B cell (primary cell): ENCODE results near the gene LMAN1. TPM values are rescaled to one million over a fixed set of nuclear protein-coding genes. Genes with fewer than 3 reads are reported as not detected.

Experiments
- ATAC-seq: fragments of 200-7000 bp; cut with Tn5 transposase; one replicate; pipeline ENCODE4 v1.10.0; 2021; ENCODE audit warnings: low read depth, mild to moderate bottlenecking, moderate number of reproducible peaks, moderate library complexity
- CTCF ChIA-PET: fragments of 350-600 bp; sonication (Branson Sonifier 250); formaldehyde crosslinking; loops from one replicate; lab custom pipeline; 2021; ENCODE audit warnings: antibody characterized with exemption, inconsistent platforms; lab: Charles Lee
- POLR2A ChIA-PET: fragments of 350-600 bp; sonication (Branson Sonifier 250); formaldehyde crosslinking; loops from one replicate; lab custom pipeline; 2021; ENCODE audit warnings: antibody characterized with exemption; lab: Charles Lee
- DNase-seq: peaks from one replicate; pipeline ENCODE4 v3.0.0; 2013
- H2AFZ ChIP-seq: 2 replicates; pipeline ENCODE4 v1.6.1; 2012; ENCODE audit warnings: mild to moderate bottlenecking, low read depth, low read length; ENCODE audit not compliant: insufficient read depth, poor library complexity, severe bottlenecking
- H3K27ac ChIP-seq, 2 donors: 1 replicate in 1 of 2; 2 replicates in 1 of 2; pipeline ENCODE4 v1.5.1; 2012 to 2013; ENCODE audit warnings: low read length in 2 of 2, mild to moderate bottlenecking in 2 of 2, moderate library complexity in 1 of 2
- H3K27me3 ChIP-seq, 4 experiments: fragments of 200-600 bp in 1 of 4; sonication (generic) in 1 of 4; replicated peaks in 1 of 4; 1 replicate in 2 of 4; 2 replicates in 2 of 4; pipeline versions ENCODE4 v1.6.1 to v1.7.0; 2013 to 2016; ENCODE audit warnings: low read length in 3 of 4, mild to moderate bottlenecking in 2 of 4, mixed read lengths in 1 of 4, moderate library complexity in 1 of 4; ENCODE audit not compliant: insufficient read depth in 4 of 4, control insufficient read depth in 3 of 4; ENCODE audit errors: control extremely low read depth in 1 of 4
- H3K36me3 ChIP-seq, 2 experiments: replicated peaks in 1 of 2; 1 replicate in 1 of 2; 2 replicates in 1 of 2; pipeline versions ENCODE4 v1.6.1 to v1.7.1; 2013; ENCODE audit warnings: low read length in 1 of 2; ENCODE audit not compliant: insufficient read depth in 2 of 2, control insufficient read depth in 1 of 2; ENCODE audit errors: control extremely low read depth in 1 of 2, extremely low read depth in 1 of 2
- H3K4me1 ChIP-seq, 2 donors: fragments of 200-600 bp in 1 of 2; sonication (generic) in 1 of 2; 1 replicate in 1 of 2; 2 replicates in 1 of 2; pipeline versions ENCODE4 v1.5.1 to v1.6.1; 2013 to 2017; ENCODE audit warnings: low read length in 2 of 2; ENCODE audit not compliant: control insufficient read depth in 2 of 2, insufficient read depth in 2 of 2
- H3K4me2 ChIP-seq: replicated peaks from 2 replicates; pipeline ENCODE3; 2012; ENCODE audit warnings: mild to moderate bottlenecking, low read depth, low read length; ENCODE audit not compliant: poor library complexity, severe bottlenecking
- H3K4me3 ChIP-seq, 5 experiments: fragments of 200-600 bp in 1 of 5; sonication (generic) in 1 of 5; 1 replicate in 3 of 5; 2 replicates in 2 of 5; pipeline versions ENCODE4 v1.5.1 to v1.7.0; 2011 to 2016; ENCODE audit warnings: low read length in 4 of 5, mild to moderate bottlenecking in 4 of 5, low read depth in 2 of 5, control low read depth in 1 of 5, moderate library complexity in 1 of 5; ENCODE audit not compliant: insufficient read depth in 1 of 5; ENCODE audit errors: control extremely low read depth in 1 of 5, extremely low read depth in 1 of 5
- H3K79me2 ChIP-seq: fragments of 200-600 bp; sonication (generic); one replicate; pipeline ENCODE4 v1.6.0; 2016; ENCODE audit warnings: low read length; ENCODE audit not compliant: control insufficient read depth, insufficient read depth
- H3K9ac ChIP-seq: fragments of 200-600 bp; sonication (generic); 2 replicates; pipeline ENCODE4 v1.6.1; 2017; ENCODE audit warnings: mild to moderate bottlenecking, low read length, moderate library complexity
- H3K9me3 ChIP-seq, 3 donors: one replicate each; pipeline versions ENCODE4 v1.6.1 to v1.7.1; 2013; ENCODE audit warnings: low read length in 2 of 3; ENCODE audit not compliant: control insufficient read depth in 2 of 3, insufficient read depth in 1 of 3; ENCODE audit errors: control extremely low read depth in 1 of 3
- H4K20me1 ChIP-seq: 2 replicates; pipeline ENCODE4 v1.6.0; 2012; ENCODE audit warnings: mild to moderate bottlenecking, low read length; ENCODE audit not compliant: insufficient read depth, control insufficient read depth, poor library complexity, severe bottlenecking
- H3K27ac Mint-ChIP-seq: one replicate; pipeline ENCODE4 v1.8.0; 2021; ENCODE audit warnings: mixed read lengths
- H3K27me3 Mint-ChIP-seq: one replicate; pipeline ENCODE4 v1.8.0; 2021; ENCODE audit warnings: mixed read lengths
- H3K4me1 Mint-ChIP-seq: one replicate; pipeline ENCODE4 v1.8.0; 2021; ENCODE audit warnings: mixed read lengths
- H3K4me3 Mint-ChIP-seq: one replicate; pipeline ENCODE4 v1.8.0; 2021; ENCODE audit warnings: mixed read lengths
- H3K9me3 Mint-ChIP-seq: one replicate; pipeline ENCODE4 v1.8.0; 2022; ENCODE audit warnings: mixed read lengths; ENCODE audit not compliant: insufficient read depth
- CTCF ChIP-seq: fragments of 200-600 bp; IDR thresholded peaks from one replicate; pipeline ENCODE4 v1.8.0; 2022; ENCODE audit warnings: antibody characterized with exemption, mild to moderate bottlenecking
- EZH2 ChIP-seq: IDR thresholded peaks from 2 replicates; pipeline ENCODE4 v1.6.1; 2012; ENCODE audit warnings: borderline replicate concordance, low read depth, mild to moderate bottlenecking, moderate library complexity, low read length; ENCODE audit not compliant: insufficient read depth, poor library complexity, severe bottlenecking
- WGBS: methylation state at CpG from one replicate; pipeline ENCODE4 v1.1.5; 2013; ENCODE audit warnings: missing lambda C conversion rate; ENCODE audit not compliant: insufficient coverage; 5-methylcytosine and 5-hydroxymethylcytosine counted together
- intact Hi-C: fragments of 100-400 bp; cut with micrococcal nuclease; formaldehyde crosslinking; loops from one replicate; pipeline ENCODE4 v1.10.0; 2022
- polyA plus RNA-seq: library from polyadenylated mRNA; depleted of rRNA; stranded (reverse); fragments of >200 nt; gene quantifications from 2 replicates; pipeline ENCODE4 v1.2.3, GENCODE V29; 2012
- total RNA-seq, 2 donors: library from RNA; stranded (reverse); fragments of 120-200 nt in 1 of 2; gene quantifications; 1 replicate in 1 of 2; 2 replicates in 1 of 2; pipeline versions ENCODE4 v1.2.3 to v1.2.4, GENCODE V29; 2013 to 2022

Gene LMAN1
- total and polyA plus RNA-seq, 2 donors (not counting 1 experiment from before 2014, with no cell fraction given) = 9.2 to 41.1 TPM

DNA sequence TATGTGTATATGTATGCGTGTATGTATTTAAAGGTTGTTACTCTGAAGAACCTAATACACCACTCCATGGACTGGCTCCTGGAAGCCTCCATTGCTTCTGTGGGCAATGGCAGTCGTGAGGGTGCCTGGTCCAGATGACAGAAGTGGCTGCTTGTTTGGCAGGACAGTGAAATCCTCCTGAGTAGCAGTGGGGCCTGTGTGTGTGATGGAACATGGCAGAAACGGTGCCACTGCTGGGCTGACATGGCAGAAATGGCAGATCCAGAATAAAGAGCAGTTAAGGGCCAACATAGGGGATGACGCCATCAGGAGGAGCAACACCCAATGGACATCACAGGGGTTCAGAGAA, 34.5 kb downstream of the LMAN1 start:
- Histone ChIP-seq H3K79me2 (no peaks in the 10 kb centered on the region), H3K9ac (no peak overlapping the region), H4K20me1 (no peaks in the 10 kb centered on the region), H3K36me3 (peaks cover 3 to 24% of the 10 kb centered on the region in 2 experiments), H3K4me3 (no peak overlapping the region), H2AFZ (no peak overlapping the region), H3K4me1 (no peaks in the 10 kb centered on the region), H3K27me3 (peaks cover 0 to 7% (median 2%) of the 10 kb centered on the region in 4 experiments), H3K4me2 (no peak overlapping the region), H3K9me3 (no peaks in the 10 kb centered on the region), H3K27ac (no peak overlapping the region)
- Mint-ChIP-seq H3K27ac (no peak overlapping the region), H3K4me1 (no peaks in the 10 kb centered on the region), H3K9me3 (no peaks in the 10 kb centered on the region), H3K4me3 (no peak overlapping the region), H3K27me3 (peaks cover 7% of the 10 kb centered on the region)
- DNase-seq (no peak), ATAC-seq (no peak)
- intact Hi-C loops = no loop called here
- WGBS = 98% methylated on average over 3 of the region's 4 CpGs
- TF ChIP-seq EZH2 (no peak), CTCF (no peak)
- POLR2A ChIA-PET = no interaction called here
- CTCF ChIA-PET = no interaction called here

GRCh38 chr18:59323931-59324622, 35.0 kb downstream of the LMAN1 start:
- ChIA-PET POLR2A (no interaction called here), CTCF (no interaction called here)
- H3K4me3 ChIP-seq = no peak overlapping the region
- no peak for ATAC-seq
- no peak for DNase-seq
- peaks cover 0 to 22% of the 10 kb centered on the region in 2 experiments for H3K36me3 ChIP-seq
- no peak overlapping the region for H3K4me2 ChIP-seq
- H3K27ac ChIP-seq = no peak overlapping the region
- no peak overlapping the region for H3K9ac ChIP-seq
- Mint-ChIP-seq H3K9me3 (no peaks in the 10 kb centered on the region), H3K27ac (no peak overlapping the region), H3K4me1 (no peaks in the 10 kb centered on the region), H3K4me3 (no peak overlapping the region), H3K27me3 (peaks cover 9% of the 10 kb centered on the region)
- no peaks in the 10 kb centered on the region for H4K20me1 ChIP-seq
- no peaks in the 10 kb centered on the region for H3K79me2 ChIP-seq
- intact Hi-C loops = no loop called here
- WGBS = 100% methylated on average over 3 of the region's 7 CpGs
- H2AFZ ChIP-seq = no peak overlapping the region
- TF ChIP-seq CTCF (no peak), EZH2 (no peak)
- no peaks in the 10 kb centered on the region for H3K4me1 ChIP-seq
- H3K9me3 ChIP-seq = no peaks in the 10 kb centered on the region
- H3K27me3 ChIP-seq = peaks cover 0 to 7% (median 2%) of the 10 kb centered on the region in 4 experiments
